Measurements from ENCODE around the gene C15orf61. TPM values are rescaled to one million over a fixed set of nuclear protein-coding genes. Genes with fewer than 3 reads are reported as not detected.

Gene C15orf61
- total RNA-seq, 1 donor from 2014 or later = 2.9 TPM

DNA sequence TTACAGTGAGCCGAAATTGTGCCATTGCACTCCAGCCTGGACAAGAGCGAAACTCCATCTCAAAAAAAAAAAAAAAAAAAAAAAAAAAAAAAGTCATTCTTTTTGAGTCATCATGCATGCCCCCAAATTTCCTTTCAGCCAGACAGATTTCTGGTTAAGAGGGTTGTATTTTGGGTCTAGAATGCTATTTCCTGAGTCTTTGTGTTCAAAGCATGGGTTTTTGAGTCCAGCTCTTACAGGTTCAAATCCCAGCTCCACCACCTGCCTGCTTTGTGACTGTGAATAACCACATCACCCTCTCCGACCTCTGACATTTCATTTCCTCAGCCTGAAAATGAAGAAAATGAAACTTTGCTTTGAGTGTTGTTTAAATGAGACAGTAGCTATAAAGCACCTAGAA lies 9.3 kb upstream of the C15orf61 start:
- H3K36me3 ChIP-seq (ENCODE audit: control insufficient read depth, insufficient read depth, low read length) = no peaks in the 10 kb centered on the region
- no peak for TF ChIP-seq CTCF (IDR thresholded peaks at IDR 0.05; ENCODE audit: insufficient read depth, low read length, poor library complexity, severe bottlenecking)
- no peak overlapping the region for H3K4me3 ChIP-seq (ENCODE audit: low read depth, low read length)
- H3K27me3 ChIP-seq (ENCODE audit: control insufficient read depth, insufficient read depth, low read length) = no peaks in the 10 kb centered on the region
- DNase-seq (ENCODE audit: low read depth) = no peak

DNA sequence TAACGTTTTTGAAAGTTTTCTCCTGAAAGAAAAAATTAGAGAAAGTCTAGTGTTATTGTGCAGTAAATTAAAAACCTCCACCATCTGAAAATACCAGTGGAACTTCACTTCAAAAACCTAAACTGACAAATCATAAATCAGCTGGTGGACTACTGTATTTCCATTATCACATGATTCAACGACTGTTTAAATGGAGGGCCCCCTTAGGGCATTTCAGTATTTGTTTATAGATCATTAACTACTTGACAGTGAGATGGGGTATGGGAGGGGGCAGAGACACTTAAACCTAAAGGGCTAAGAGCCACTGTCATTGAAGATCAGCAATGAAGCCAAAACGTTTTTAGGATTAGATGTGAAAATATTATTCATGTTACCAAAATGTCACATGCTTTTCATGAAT lies 8.8 kb upstream of the C15orf61 start:
- no peak for DNase-seq (ENCODE audit: low read depth)
- Histone ChIP-seq H3K27me3 (ENCODE audit: control insufficient read depth, insufficient read depth, low read length) (no peaks in the 10 kb centered on the region), H3K36me3 (ENCODE audit: control insufficient read depth, insufficient read depth, low read length) (no peaks in the 10 kb centered on the region), H3K4me3 (ENCODE audit: low read depth, low read length) (no peak overlapping the region)
- TF ChIP-seq CTCF (IDR thresholded peaks at IDR 0.05; ENCODE audit: insufficient read depth, low read length, poor library complexity, severe bottlenecking) = no peak

DNA sequence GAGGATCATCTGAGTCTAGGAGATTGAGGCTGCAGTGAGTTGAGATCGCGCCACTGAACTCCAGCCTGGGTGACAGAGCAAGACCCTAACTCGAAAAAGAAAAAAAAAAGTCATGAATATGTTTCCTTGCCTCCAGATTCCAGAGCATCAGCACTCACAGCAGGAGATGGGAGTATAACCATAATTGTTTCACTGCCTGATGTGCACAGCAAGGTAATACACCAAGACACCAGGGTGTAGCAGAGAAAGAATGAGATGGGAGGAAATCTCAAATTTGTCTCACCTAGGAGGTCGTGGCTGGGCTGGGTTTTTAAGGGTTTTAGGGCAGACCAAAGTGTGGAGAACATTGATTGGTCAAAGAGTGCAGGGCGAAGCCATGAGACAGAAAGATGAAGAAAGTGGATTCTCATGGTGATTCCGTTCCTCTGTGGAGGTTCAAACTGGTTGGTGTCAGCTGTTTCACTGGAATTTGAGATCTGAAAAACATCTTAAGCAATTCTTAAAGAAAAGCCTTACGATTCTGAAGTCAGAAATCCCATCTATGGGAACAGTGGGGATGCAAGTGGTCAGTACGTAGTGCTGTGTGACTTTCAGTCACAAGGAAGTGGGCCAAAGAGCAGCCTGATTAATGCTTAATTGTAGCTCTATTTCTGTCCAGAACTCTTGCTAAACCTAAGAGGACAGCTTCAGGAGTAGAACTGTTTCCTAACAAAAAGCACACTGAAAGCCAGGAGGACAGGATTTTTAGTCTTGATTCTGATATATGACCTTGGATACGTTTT lies 7.8 kb upstream of the C15orf61 start:
- no peak overlapping the region for H3K4me3 ChIP-seq (ENCODE audit: low read depth, low read length)
- no peaks in the 10 kb centered on the region for H3K27me3 ChIP-seq (ENCODE audit: control insufficient read depth, insufficient read depth, low read length)
- DNase-seq (ENCODE audit: low read depth) = no peak
- H3K36me3 ChIP-seq (ENCODE audit: control insufficient read depth, insufficient read depth, low read length) = no peaks in the 10 kb centered on the region
- no peak for TF ChIP-seq CTCF (IDR thresholded peaks at IDR 0.05; ENCODE audit: insufficient read depth, low read length, poor library complexity, severe bottlenecking)

- no peak for TF ChIP-seq CTCF (IDR thresholded peaks at IDR 0.05; ENCODE audit: insufficient read depth, low read length, poor library complexity, severe bottlenecking)
- no peak overlapping the region for H3K4me3 ChIP-seq (ENCODE audit: low read depth, low read length)
- no peaks in the 10 kb centered on the region for H3K36me3 ChIP-seq (ENCODE audit: control insufficient read depth, insufficient read depth, low read length)
- no peaks in the 10 kb centered on the region for H3K27me3 ChIP-seq (ENCODE audit: control insufficient read depth, insufficient read depth, low read length)
- DNase-seq (ENCODE audit: low read depth) = no peak
Observed at GRCh38 chr15:67515090-67515489, 5.8 kb upstream of the C15orf61 start.

DNA sequence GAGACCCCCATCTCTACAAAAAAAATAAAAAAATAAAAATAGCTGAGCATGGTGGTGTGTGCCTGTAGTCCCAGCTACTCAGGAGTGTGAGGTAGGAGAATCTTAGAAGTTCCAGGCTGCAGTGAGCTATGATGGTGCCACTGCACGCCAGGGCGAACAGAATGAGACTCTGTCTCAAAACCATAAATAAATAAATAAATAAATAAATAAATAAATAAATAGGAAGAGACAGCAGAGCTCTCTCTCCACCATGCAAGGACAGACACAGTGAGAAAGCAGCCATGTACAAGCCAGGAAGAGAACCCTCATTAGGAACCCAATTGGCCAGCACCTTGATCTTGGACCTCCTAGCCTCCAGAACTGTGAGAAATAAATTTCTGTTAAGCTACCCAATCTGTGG lies 5.4 kb upstream of the C15orf61 start:
- Histone ChIP-seq H3K36me3 (ENCODE audit: control insufficient read depth, insufficient read depth, low read length) (no peaks in the 10 kb centered on the region), H3K27me3 (ENCODE audit: control insufficient read depth, insufficient read depth, low read length) (no peaks in the 10 kb centered on the region), H3K4me3 (ENCODE audit: low read depth, low read length) (no peak overlapping the region)
- no peak for DNase-seq (ENCODE audit: low read depth)
- TF ChIP-seq CTCF (IDR thresholded peaks at IDR 0.05; ENCODE audit: insufficient read depth, low read length, poor library complexity, severe bottlenecking) = no peak
